Measurements from ENCODE around the gene MRPL57. TPM values are rescaled to one million over a fixed set of nuclear protein-coding genes. Genes with fewer than 3 reads are reported as not detected.
"Not testable (repeated sequence)": the region's sequence is repeated elsewhere in the genome, so short reads cannot be mapped to it uniquely, and the experiment has no call there.

MRPL57 gene
- total RNA-seq, 1 experiment from 2014 or later: 32.8 TPM

GRCh38 chr13:21201456-21202190, 25.2 kb downstream of the MRPL57 start:
- H3K36me3 ChIP-seq (ENCODE audit: control insufficient read depth, insufficient read depth, low read length); H3K4me1 ChIP-seq; intact Hi-C loops (cut with micrococcal nuclease; ENCODE audit: unreplicated experiment); H3K4me1 Mint-ChIP-seq (ENCODE audit: low read depth, unreplicated experiment); H3K27me3 Mint-ChIP-seq (ENCODE audit: insufficient read depth, unreplicated experiment); H3K4me3 Mint-ChIP-seq (ENCODE audit: unreplicated experiment); H3K4me3 ChIP-seq (ENCODE audit: low read depth, low read length); BruUV-seq (replicated peaks); H3K36me3 Mint-ChIP-seq (ENCODE audit: insufficient read depth, unreplicated experiment); CTCF ChIA-PET; DNase-seq; H3K9me3 ChIP-seq; POLR2A ChIA-PET; H3K27me3 ChIP-seq (replicated peaks; ENCODE audit: control insufficient read depth, insufficient read depth, low read length); H3K27ac Mint-ChIP-seq (ENCODE audit: unreplicated experiment): not testable (repeated sequence)
- peaks cover 12% of the 10 kb centered on the region for H3K9me3 Mint-ChIP-seq (ENCODE audit: unreplicated experiment)

- no peaks in the 10 kb centered on the region for H3K27me3 ChIP-seq (replicated peaks; ENCODE audit: control insufficient read depth, insufficient read depth, low read length)
- Mint-ChIP-seq H3K4me3 (ENCODE audit: unreplicated experiment) (no peak overlapping the region), H3K4me1 (ENCODE audit: low read depth, unreplicated experiment) (peaks cover 7% of the 10 kb centered on the region), H3K27me3 (ENCODE audit: insufficient read depth, unreplicated experiment) (no peaks in the 10 kb centered on the region), H3K27ac (ENCODE audit: unreplicated experiment) (no peak overlapping the region), H3K36me3 (ENCODE audit: insufficient read depth, unreplicated experiment) (no peaks in the 10 kb centered on the region), H3K9me3 (ENCODE audit: unreplicated experiment) (peaks cover 12% of the 10 kb centered on the region)
- peaks cover 3% of the 10 kb centered on the region; the same call in 1 of the 2 replicates for H3K9me3 ChIP-seq
- no peaks in the 10 kb centered on the region for H3K4me1 ChIP-seq
- H3K36me3 ChIP-seq (ENCODE audit: control insufficient read depth, insufficient read depth, low read length): no peaks in the 10 kb centered on the region
- TF ChIP-seq CTCF (IDR thresholded peaks at IDR 0.05; ENCODE audit: insufficient read depth in 1 of 2, low read depth in 1 of 2, low read length in 1 of 2, severe bottlenecking in 1 of 2, unreplicated experiment in 1 of 2): no peak
- DNase-seq: no peak
- CTCF ChIA-PET: no interaction called here
- H3K4me3 ChIP-seq (ENCODE audit: low read depth, low read length): no peak overlapping the region
- POLR2A ChIA-PET: no interaction called here
- intact Hi-C loops (cut with micrococcal nuclease; ENCODE audit: unreplicated experiment): no loop called here
- BruUV-seq (replicated peaks): no TSS peak
These were observed 26.5 kb downstream of the MRPL57 start for GRCh38 chr13:21202767-21203531.

- CTCF ChIA-PET: no interaction called here
- BruUV-seq (replicated peaks): no TSS peak
These were observed 32.2 kb downstream of the MRPL57 start for GRCh38 chr13:21208652-21209154.

More at GRCh38 chr13:21208652-21209154, 32.2 kb downstream of the MRPL57 start:
- Mint-ChIP-seq H3K4me1 (ENCODE audit: low read depth, unreplicated experiment) (no peaks in the 10 kb centered on the region), H3K27me3 (ENCODE audit: insufficient read depth, unreplicated experiment) (peaks cover 12% of the 10 kb centered on the region), H3K4me3 (ENCODE audit: unreplicated experiment) (no peak overlapping the region), H3K36me3 (ENCODE audit: insufficient read depth, unreplicated experiment) (no peaks in the 10 kb centered on the region), H3K9me3 (ENCODE audit: unreplicated experiment) (peaks cover 24% of the 10 kb centered on the region), H3K27ac (ENCODE audit: unreplicated experiment) (no peak overlapping the region)
- no peaks in the 10 kb centered on the region for H3K4me1 ChIP-seq
- peaks cover 10% of the 10 kb centered on the region for H3K9me3 ChIP-seq
- no peaks in the 10 kb centered on the region for H3K27me3 ChIP-seq (replicated peaks; ENCODE audit: control insufficient read depth, insufficient read depth, low read length)
- DNase-seq: no peak
- POLR2A ChIA-PET: interaction anchor here (0.5 kb wide), 1 partner anchor 62 kb away, joined by 3 read pairs; no protein-coding TSS in a partner anchor
- H3K4me3 ChIP-seq (ENCODE audit: low read depth, low read length): no peak overlapping the region
- H3K36me3 ChIP-seq (ENCODE audit: control insufficient read depth, insufficient read depth, low read length): no peaks in the 10 kb centered on the region
- intact Hi-C loops (cut with micrococcal nuclease; ENCODE audit: unreplicated experiment): no loop called here
- TF ChIP-seq CTCF (IDR thresholded peaks at IDR 0.05; ENCODE audit: insufficient read depth in 1 of 2, low read depth in 1 of 2, low read length in 1 of 2, severe bottlenecking in 1 of 2, unreplicated experiment in 1 of 2): no peak
